GM12865 (cell line): ENCODE measurements around the gene NUDT1.
A peak's percentile ranks its signal among the peaks of the same experiment; 100 is the strongest.

Experiments
- DNase-seq: peaks from one replicate; pipeline ENCODE4 v3.0.0; 2010; ENCODE audit warnings: low read depth
- H3K4me3 ChIP-seq: 2 replicates; pipeline ENCODE4 v1.5.1; 2011; ENCODE audit warnings: mild to moderate bottlenecking, low read depth, low read length, control low read depth
- CTCF ChIP-seq: IDR thresholded peaks from 2 replicates; pipeline ENCODE4 v1.5.1; 2011; ENCODE audit warnings: low read length, control low read depth, low read depth, inconsistent platforms; ENCODE audit not compliant: insufficient read depth; ENCODE audit errors: missing control alignments

The NUDT1 gene

DNA sequence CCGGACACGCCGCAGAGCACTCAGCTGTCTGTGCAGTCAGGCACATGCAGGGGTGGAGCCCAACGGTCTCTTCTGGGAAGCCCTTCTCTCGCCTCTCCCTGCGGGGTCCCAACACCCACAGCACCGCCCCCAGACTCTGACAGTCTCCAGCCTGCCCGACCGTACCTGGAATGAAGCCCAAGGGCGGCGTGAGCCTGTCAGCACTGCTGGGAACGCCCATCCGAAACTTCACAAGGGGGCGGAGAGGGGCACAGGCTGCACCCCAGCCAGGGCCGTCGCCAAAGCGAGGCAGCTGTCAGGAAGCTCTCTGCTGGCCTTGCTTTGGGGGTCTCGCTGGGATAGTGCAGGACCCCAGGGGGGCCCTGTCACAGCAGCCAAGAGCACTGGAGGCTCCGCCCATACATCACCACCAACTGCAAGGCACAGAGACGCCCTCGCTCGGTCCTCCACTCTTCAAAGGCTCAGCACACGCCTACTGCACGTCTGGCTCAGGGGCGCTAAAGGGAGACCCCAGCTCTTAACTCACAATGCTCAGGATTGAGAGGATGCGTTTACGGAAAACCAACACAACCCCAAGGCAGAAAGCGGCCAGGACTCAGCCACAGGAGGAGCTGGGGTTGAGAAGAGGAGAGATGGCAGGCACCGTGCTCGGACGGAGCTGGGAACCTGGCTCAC is 40.2 kb upstream of the NUDT1 start:
- TF ChIP-seq CTCF = no peak
- DNase-seq = no peak

DNA sequence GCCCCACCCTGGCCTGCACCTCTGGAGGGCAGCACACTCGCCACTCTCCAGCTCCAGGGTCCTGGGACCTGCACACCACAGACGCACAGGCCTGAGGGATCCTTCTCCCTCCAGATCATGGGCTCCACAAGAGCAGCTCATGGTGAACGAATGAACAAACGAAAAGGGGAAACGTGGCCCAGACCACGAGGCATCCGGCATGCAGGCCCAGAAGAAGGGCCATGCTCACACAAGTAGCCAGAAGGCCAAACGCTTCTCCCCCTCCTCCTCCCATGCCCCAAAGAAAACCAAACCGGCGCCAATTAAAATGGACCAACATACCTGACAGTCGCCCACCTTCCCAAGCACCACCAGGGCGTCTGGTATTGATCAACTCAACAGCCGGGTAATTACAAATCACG is 39.7 kb upstream of the NUDT1 start:
- no peak for TF ChIP-seq CTCF
- no peak for DNase-seq
- H3K4me3 ChIP-seq = no peak overlapping the region

More for the DNA sequence above, 40.2 kb upstream of the NUDT1 start:
- no peak overlapping the region for H3K4me3 ChIP-seq

- no peak overlapping the region for H3K4me3 ChIP-seq
- no peak for DNase-seq
- TF ChIP-seq CTCF = no peak
These were observed 38.9 kb upstream of the NUDT1 start for GRCh38 chr7:2202901-2203765.

DNA sequence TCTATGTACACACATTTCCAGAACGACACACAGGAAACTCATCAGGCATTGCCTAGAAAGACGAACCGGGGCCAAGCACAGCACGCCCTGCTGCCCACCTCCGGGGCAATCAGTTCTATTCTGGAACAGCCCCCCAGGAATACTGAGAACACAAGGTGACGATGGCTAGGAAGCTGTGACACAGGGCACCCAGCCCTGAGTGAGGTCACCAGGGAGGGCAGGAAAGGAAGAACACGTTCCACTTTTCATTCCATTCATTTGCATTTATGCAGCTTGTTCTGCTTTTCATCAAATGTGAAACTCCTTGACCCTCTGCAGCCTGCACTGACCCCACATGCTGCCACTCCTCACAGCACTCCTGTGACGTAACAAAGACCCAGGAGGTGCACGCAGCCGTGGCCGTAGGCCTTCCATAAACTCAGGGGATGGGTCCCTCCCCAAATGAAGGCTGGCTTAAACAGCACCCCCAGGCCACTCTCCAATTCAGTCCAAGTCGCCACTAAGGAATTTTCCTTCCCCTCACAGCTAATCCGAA is 38.2 kb upstream of the NUDT1 start:
- TF ChIP-seq CTCF = no peak
- H3K4me3 ChIP-seq = no peak overlapping the region
- DNase-seq = peak; percentile 36

- no peak for TF ChIP-seq CTCF
- H3K4me3 ChIP-seq = no peak overlapping the region
- DNase-seq = no peak
These were observed 37.6 kb upstream of the NUDT1 start for GRCh38 chr7:2204446-2204845.

DNA sequence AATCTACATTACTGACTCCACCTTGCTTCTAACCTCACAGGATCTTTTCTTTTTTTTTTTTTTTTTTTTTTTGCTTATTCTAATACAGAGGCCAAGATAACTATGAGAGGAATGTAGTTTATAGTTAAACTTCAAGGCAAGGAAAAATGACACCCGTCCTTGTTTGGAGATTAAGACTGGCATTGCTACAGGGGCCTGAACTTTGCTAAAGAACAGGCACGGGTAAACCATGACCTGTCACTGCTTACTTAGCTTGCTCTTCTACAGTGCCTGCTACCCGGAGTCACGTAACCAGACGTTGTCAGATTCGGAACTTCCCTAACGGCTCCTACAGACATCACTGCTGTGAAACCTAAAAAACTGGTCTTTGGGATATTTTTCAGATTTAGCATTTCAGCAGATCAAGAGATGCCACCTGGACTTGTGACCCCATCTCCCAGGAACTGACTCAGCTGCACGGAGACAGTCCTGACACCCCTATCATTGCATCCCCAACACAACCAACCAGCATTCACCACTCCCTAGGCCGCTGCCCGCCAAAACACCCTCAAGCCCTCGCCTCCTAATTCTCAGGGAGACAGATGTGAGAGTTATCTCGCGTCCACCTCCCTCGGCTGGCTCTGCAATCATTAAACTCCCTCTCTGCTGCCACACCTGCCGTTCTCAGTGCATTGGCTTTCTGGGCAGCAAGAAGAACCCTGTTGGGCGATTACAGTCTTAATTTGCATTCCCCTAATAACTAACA is 36.8 kb upstream of the NUDT1 start:
- H3K4me3 ChIP-seq = no peak overlapping the region
- no peak for DNase-seq
- no peak for TF ChIP-seq CTCF
